MM.1S (cell line): ENCODE results near the gene CRYBA4.

Experiments
- CTCF ChIP-seq: fragments of 300-600 bp; sonication (generic); IDR thresholded peaks from 2 replicates; pipeline ENCODE4 v1.5.1; 2016; ENCODE audit warnings: antibody characterized with exemption, low read length, mixed read lengths
- EZH2 ChIP-seq: fragments of 300-600 bp; sonication (generic); optimal IDR thresholded peaks from 2 replicates; pipeline ENCODE3; 2017; ENCODE audit warnings: low read depth, mild to moderate bottlenecking, antibody characterized with exemption, low read length, mixed read lengths

GRCh38 chr22:26648011-26648497 is 26.3 kb downstream of the CRYBA4 start:
- no peak for TF ChIP-seq CTCF
- TF ChIP-seq EZH2 = no peak
